KOPT-K1 (cell line): ENCODE data around the gene MS4A6E.

Source experiments
- H3K27ac ChIP-seq: fragments of 200-600 bp; sonication (generic); 2 replicates; pipeline ENCODE4 v1.5.1; 2016; ENCODE audit warnings: antibody characterized with exemption, mild to moderate bottlenecking, low read depth, low read length; ENCODE audit not compliant: poor library complexity, severe bottlenecking
- H3K36me3 ChIP-seq: fragments of 200-600 bp; sonication (generic); 2 replicates; pipeline ENCODE4 v1.5.1; 2017; ENCODE audit warnings: antibody characterized with exemption, mild to moderate bottlenecking, low read length, moderate library complexity; ENCODE audit not compliant: insufficient read depth
- H3K9me3 ChIP-seq: fragments of 200-600 bp; sonication (generic); 2 replicates; pipeline ENCODE4 v1.5.1; 2017; ENCODE audit warnings: antibody characterized with exemption, low read length, mild to moderate bottlenecking; ENCODE audit not compliant: insufficient read depth, poor library complexity, severe bottlenecking

The MS4A6E gene

GRCh38 chr11:60315871-60316270, 11.2 kb upstream of the MS4A6E start:
- Histone ChIP-seq H3K27ac (no peak overlapping the region), H3K9me3 (peaks cover 7% of the 10 kb centered on the region), H3K36me3 (no peaks in the 10 kb centered on the region)

DNA sequence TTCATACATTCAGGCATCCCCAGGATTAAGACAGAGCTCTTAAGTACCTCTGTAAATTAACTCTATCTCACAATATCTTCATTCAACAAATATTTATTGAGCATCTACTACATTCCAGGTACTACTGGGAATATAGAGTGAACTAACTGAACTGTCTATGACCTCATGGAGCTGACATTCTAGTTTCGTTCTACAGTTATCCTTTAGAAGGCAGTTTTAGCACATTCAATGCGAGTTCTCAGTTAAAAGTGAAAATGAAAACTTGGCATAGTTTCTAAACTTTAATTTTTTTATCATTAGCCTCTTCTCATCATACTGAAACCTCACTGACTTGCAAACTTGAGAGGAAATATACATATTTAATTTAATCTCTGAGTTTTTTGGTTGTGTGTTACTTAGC, 10.7 kb upstream of the MS4A6E start:
- H3K27ac ChIP-seq: no peak overlapping the region
- H3K9me3 ChIP-seq: peaks cover 7% of the 10 kb centered on the region
- no peaks in the 10 kb centered on the region for H3K36me3 ChIP-seq

DNA sequence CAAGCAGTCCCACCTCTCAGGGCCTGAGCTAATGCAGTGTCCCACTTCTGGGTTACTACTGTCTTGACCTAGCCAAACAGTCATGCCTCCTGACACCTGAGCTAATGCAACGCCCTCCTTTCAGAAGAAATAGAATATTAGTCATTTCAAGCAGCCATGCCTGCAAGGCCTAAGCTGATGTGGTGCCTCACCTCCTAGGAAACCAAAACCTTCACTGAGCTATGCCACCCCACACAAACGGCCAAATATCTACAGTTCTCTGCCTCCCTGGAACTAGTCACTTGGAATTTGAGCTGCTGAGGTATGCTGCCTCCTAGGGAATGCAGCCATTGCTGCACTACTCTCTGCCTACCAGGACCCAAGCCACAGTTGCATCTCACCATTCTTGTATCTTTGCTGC, 8.3 kb upstream of the MS4A6E start:
- Histone ChIP-seq H3K36me3 (no peaks in the 10 kb centered on the region), H3K27ac (no peak overlapping the region), H3K9me3 (peaks cover 7% of the 10 kb centered on the region)

- Histone ChIP-seq H3K36me3 (no peaks in the 10 kb centered on the region), H3K9me3 (peaks cover 9% of the 10 kb centered on the region), H3K27ac (no peak overlapping the region)
Observed at GRCh38 chr11:60321051-60321450, 6.0 kb upstream of the MS4A6E start.

DNA sequence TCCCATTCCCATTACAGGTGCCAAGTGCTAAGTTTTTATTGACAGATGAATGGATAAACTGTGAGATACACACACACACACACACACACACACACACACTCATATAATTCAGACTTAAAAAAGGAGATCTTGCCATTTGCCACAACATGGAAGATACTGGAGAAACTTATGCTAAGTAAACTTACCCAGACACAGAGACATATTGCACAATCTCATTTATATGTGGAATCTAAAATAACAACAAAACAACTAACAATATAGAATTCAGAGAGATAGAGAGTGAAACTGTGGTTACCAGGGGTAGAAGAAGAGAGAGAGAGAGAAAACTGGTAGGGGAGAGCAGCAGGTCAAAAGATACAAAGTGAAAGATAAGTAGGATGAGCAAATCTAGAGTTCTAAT, 1.4 kb downstream of the MS4A6E start:
- Histone ChIP-seq H3K9me3 (peaks cover 8% of the 10 kb centered on the region), H3K27ac (no peak overlapping the region), H3K36me3 (no peaks in the 10 kb centered on the region)

- H3K9me3 ChIP-seq: no peaks in the 10 kb centered on the region
- no peak overlapping the region for H3K27ac ChIP-seq
- no peaks in the 10 kb centered on the region for H3K36me3 ChIP-seq
Observed at GRCh38 chr11:60332846-60333245, 5.8 kb downstream of the MS4A6E start.

DNA sequence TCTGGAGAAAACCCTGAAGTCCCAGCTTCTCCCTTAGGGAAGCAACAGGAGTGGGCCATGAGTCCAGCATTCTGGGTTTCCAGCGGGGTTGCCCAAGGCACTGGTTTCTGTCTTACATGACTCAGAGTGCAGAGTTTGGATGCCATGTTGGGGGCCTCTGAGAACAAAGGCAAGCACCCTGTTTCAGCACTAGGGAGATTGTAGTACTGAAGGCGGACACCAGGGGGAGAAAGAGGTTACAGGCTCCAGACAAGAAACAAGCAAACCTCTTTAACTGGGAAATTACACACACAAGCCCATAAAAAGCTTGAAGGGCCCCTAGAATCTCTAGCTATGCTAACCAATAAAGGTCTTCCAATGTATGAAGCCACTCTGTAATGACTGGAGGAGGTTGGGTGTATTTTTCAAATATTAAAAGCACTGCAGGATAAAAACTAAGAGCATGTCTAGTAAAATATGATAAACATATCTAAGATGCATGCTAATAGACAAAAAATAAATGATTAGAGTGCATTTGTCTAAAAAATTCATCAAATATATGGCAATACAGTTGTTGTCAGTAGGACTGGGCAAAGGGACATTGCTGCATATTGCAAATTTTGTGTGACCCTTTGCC, 7.1 kb downstream of the MS4A6E start:
- no peaks in the 10 kb centered on the region for H3K36me3 ChIP-seq
- no peak overlapping the region for H3K27ac ChIP-seq
- no peaks in the 10 kb centered on the region for H3K9me3 ChIP-seq

DNA sequence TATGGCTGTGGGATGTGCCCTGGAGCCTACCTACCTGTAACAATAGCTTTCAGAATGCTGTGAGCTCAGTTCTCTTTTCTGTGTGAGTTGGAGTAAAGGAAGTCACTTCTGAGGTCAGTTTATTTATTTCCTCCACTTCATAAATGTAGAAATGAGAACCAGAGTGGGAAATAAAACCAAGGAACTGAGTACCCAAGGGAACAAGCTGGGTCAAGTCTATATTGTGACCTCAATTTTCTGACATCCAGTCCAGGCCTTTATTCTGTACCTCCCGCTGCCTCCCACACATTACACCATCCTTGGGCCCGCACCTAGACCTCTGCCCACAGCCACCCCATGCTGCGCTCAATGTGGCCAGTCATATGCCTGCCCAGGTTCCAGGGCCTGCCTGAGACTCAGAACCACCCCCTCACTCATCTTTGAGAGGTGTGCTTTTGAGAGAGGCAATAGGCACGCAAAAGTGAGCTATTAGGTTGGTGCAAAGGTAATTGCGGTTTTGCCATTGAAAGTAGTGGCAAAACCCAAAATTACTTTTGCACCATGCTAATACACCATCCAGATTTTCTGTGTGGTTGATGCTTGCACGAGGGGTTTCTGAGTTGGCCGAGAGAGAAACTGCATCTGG, 9.8 kb downstream of the MS4A6E start:
- Histone ChIP-seq H3K36me3 (no peaks in the 10 kb centered on the region), H3K27ac (no peak overlapping the region), H3K9me3 (no peaks in the 10 kb centered on the region)

- Histone ChIP-seq H3K36me3 (no peaks in the 10 kb centered on the region), H3K27ac (no peak overlapping the region), H3K9me3 (no peaks in the 10 kb centered on the region)
Observed at GRCh38 chr11:60338053-60338452, 11.0 kb downstream of the MS4A6E start.

DNA sequence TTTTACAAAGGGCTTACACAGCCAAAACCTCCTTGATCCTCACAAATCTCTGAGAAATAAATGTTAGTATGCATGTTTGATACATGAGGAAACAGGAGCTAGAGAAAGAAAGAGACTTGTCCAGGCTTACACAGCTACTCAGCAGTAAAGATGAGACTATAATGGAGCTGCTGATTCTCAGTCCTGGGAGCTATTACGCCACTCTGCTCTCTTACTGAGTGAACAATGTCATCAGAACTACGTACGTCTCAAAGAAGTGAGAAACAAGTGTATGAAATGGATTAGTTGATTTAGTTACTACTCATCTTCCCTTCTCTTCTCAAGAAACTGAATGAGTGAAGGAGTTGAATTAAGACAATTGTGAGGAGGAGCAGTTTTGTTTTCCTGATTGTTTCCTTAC, 12.3 kb downstream of the MS4A6E start:
- no peaks in the 10 kb centered on the region for H3K9me3 ChIP-seq
- H3K36me3 ChIP-seq: no peaks in the 10 kb centered on the region
- no peak overlapping the region for H3K27ac ChIP-seq

DNA sequence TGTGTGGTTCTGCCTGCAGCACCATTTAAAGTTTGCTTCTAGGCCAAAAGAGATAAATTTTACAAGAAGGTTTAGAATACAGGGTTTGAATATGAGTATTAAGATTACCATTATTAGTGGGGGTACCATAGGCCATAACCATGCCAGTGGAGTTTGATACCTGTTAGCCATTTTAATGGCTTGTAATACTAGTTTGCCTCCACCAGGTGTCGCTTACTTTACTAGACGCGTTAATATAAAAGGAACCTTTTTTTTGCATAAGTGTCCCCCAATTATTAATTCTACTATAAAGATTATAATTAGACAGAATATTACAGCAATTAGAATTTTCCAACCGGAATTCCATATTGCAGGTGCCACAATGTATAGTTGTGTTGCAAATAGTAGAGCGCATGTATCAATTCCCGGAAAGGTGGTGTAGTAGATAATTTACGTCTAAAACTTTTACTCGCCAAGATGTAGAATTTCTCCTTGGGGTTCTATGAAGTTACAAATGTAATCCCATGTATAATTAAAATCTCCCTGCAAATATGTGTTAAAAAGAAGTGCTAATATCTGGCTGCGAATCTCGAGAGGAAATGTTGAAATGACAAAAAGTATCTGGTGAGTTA, 16.1 kb downstream of the MS4A6E start:
- Histone ChIP-seq H3K27ac (no peak overlapping the region), H3K36me3 (no peaks in the 10 kb centered on the region), H3K9me3 (no peaks in the 10 kb centered on the region)

DNA sequence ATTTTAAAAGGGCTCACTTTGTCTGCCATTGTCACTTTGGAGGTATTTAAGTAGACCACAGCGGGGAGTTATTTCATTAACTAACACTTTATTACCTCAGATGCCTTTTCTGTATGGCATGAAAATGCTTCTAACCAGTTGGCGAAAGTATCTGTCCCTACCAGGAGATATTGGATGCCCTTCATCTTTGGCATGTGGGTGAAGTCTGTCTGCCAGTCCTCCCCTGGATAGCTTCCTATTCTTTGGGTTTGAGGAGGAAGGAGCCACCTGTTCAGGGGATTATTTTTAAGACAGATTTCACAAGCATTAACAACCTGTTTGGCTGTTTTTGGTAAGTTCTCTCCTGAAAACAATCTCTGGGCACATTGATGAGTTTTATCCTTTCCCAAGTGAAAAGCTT, 17.1 kb downstream of the MS4A6E start:
- Histone ChIP-seq H3K36me3 (no peaks in the 10 kb centered on the region), H3K27ac (no peak overlapping the region), H3K9me3 (no peaks in the 10 kb centered on the region)

GRCh38 chr11:60345489-60345888, 18.4 kb downstream of the MS4A6E start:
- Histone ChIP-seq H3K27ac (no peak overlapping the region), H3K36me3 (no peaks in the 10 kb centered on the region), H3K9me3 (no peaks in the 10 kb centered on the region)

GRCh38 chr11:60347084-60347797, 20.2 kb downstream of the MS4A6E start:
- Histone ChIP-seq H3K27ac (no peak overlapping the region), H3K36me3 (no peaks in the 10 kb centered on the region), H3K9me3 (no peaks in the 10 kb centered on the region)

DNA sequence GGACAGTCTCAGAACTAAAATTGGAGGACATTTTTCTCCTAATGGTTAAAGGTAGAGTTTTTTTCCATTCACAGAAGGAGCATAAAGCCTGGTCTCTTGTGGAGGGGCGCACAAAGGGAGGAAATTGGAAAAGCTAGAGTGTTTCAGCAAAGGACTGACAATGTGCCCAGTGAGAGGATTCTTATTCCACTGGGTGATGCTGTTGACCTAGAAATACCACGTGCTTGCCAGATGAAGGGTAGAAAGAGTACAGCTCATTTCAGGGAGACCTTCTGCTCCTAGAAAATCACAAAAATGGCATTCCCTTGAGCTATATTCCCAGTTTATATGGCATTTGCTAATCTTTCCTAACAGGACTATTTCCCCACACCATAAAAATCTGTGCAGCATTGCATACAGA, 21.1 kb downstream of the MS4A6E start:
- no peaks in the 10 kb centered on the region for H3K9me3 ChIP-seq
- no peak overlapping the region for H3K27ac ChIP-seq
- no peaks in the 10 kb centered on the region for H3K36me3 ChIP-seq
